Astrocyte of the cerebellum (primary cell): ENCODE results near the gene LGALS1.

ENCODE experiments used
- DNase-seq: peaks from one replicate; pipeline ENCODE4 v3.0.0-alpha.2; 2011; ENCODE audit warnings: low read depth
- H3K4me3 ChIP-seq: 2 replicates; pipeline ENCODE4 v1.5.1; 2011; ENCODE audit warnings: mild to moderate bottlenecking, low read depth, low read length, moderate library complexity
- CTCF ChIP-seq: IDR thresholded peaks from 2 replicates; pipeline ENCODE4 v1.5.1; 2012; ENCODE audit warnings: low read length, low read depth, moderate library complexity, mild to moderate bottlenecking; ENCODE audit errors: missing control alignments
- in situ Hi-C: cut with HindIII; loops from 2 replicates; pipeline ENCODE4 v1.10.0; 2017; ENCODE audit warnings: low sequenced_read_pairs

The LGALS1 gene

GRCh38 chr22:37639070-37639760 lies 36.2 kb upstream of the LGALS1 start, which contains the start of gene SH3BP1:
Gene SH3BP1 (plus strand): TSS chr22:37639669. CDS start chr22:37639788, 119 bp downstream.
- DNase-seq: no peak
- TF ChIP-seq CTCF: no peak
- peak within 1 kb of the TSS; percentile 51 for H3K4me3 ChIP-seq
- in situ Hi-C loops: no loop called here

GRCh38 chr22:37639771-37640590 lies 35.5 kb upstream of the LGALS1 start:
- in situ Hi-C loops: no loop called here
- TF ChIP-seq CTCF: no peak
- no peak for DNase-seq
- peak overlapping the region; percentile 51 for H3K4me3 ChIP-seq

GRCh38 chr22:37640591-37641560 lies 34.6 kb upstream of the LGALS1 start:
- in situ Hi-C loops: no loop called here
- TF ChIP-seq CTCF: no peak
- DNase-seq: no peak
- peak overlapping the region; percentile 51 for H3K4me3 ChIP-seq

GRCh38 chr22:37641561-37641949 lies 33.9 kb upstream of the LGALS1 start:
- in situ Hi-C loops: no loop called here
- H3K4me3 ChIP-seq: no peak overlapping the region
- DNase-seq: no peak
- no peak for TF ChIP-seq CTCF

- no peak overlapping the region for H3K4me3 ChIP-seq
- in situ Hi-C loops: no loop called here
- no peak for DNase-seq
- TF ChIP-seq CTCF: peak; percentile 95
Observed at GRCh38 chr22:37643225-37643847, 32.1 kb upstream of the LGALS1 start.
